ENCODE measurements around the gene EPB41L2.

EPB41L2 gene

DNA sequence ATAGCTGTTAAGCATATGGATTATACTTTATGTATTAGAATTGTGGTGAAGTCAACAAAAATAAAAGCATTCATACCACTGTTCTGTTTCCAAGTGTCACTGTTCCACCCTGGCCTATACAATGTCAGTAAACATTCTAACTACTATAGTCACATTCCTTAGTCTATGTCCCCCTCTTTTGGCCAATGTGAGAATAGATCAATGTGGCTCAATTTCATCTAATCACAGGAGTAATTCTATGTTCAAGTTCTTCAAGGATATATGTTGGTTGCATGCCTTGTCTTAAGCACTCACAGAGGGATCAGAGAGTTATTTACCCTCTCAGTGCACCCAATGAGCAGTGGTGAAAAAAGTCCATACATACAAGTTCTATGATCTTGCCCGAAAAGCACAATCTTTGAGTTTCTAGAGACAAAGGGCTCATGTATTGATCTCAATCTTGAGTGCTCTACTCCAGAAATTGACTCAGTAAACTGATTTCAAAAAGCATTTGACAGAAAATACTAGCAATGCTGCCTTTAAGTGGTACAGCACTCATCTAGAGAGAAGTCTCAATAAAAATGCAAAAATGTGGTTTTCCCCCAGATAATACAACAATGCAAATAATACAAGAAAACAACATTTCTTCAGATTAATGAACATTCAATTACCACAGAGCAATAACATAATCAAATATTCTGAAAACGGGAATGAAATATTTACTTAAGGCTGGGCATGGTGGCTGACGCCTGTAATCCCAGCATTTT, 219.3 kb downstream of the EPB41L2 start:
- no peak for DNase-seq (ENCODE audit: low read depth in 2 of 2, low spot score in 1 of 2)

DNA sequence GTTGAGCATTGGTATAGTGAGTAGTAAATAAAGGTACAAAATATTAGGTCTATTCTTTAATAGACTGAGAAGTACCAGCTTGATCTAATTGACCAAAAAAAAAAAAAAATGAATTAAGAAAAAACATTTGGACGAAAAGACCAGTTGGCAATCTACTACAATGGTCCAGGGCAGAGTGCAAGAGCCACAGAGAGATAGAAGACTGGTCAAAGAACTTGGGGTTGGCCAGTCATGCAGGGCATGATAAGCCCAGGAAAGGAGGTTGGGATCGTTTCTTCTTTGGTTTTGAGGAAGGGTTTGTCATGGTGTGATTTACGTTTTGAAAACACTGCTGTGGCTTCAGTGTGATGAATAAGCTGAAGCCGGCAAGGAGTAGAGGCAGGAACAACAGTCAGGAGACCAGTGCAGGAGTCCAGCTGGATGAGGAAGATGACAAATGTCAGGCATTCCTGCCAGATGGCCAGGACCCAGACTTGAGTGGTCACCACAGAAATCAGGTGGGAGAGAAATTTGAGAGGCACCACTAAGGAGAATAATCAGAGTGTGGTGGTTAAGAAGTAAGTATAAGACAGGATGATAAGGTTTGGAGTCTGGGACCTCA, 221.8 kb downstream of the EPB41L2 start:
- DNase-seq (ENCODE audit: low read depth in 2 of 2, low spot score in 1 of 2) = no peak

DNA sequence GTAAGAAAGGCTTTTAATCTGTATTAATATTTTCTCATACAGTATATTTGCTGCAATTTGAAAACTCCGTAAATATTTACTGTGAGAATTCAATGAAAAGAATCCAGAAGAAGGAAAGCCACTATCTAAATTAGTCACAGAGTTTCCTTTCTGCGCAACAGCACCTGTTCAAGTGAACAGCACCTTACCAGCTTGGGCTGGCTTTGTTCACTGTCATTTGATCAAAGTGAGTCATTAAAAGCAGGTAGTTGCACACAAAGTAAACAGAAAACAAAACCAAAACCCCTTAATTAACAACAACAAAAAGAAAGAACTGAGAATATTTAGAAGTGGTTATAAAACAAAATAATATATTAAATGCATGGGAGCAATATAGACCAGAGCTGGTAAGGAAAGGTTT, 223.0 kb downstream of the EPB41L2 start:
- no peak for DNase-seq (ENCODE audit: low read depth in 2 of 2, low spot score in 1 of 2)

DNA sequence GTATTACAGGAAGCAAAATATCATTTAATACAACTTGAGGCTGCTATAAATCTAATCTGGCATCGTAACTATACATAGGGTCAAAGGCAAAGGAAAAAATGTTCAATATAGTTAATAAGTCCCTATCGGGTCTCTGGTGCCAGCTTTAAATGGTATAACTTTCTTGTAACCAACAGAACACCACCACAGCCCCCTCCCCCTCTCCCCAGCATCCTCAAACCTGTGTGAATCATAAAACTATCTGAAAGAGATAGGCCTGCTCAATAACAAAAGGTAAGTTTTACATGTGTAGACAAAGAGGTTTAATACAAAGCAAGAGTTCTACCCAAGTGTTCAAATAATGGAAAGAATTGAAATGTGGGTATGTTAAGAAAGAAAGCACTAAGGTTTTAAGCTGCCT, 223.7 kb downstream of the EPB41L2 start:
- DNase-seq (ENCODE audit: low read depth in 2 of 2, low spot score in 1 of 2) = no peak

DNA sequence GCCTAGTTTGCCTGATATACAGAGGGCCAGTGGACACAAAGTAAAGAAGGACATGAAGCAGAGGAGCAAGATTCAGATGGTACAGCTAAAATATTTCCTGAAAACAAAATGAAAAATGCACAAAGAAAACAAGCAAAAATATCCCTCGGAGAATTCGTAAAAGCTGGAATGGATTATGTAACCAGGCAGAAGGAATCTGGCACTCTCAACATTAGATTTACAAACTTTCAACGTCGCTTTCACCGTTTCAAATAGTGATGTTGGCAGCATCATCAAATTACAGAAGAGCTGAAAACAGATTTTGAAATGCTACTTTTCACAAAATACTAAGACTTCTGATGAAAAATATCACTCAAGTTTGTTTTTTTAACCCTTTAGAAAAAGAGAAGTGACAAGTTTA, 224.1 kb downstream of the EPB41L2 start:
- DNase-seq (ENCODE audit: low read depth in 2 of 2, low spot score in 1 of 2) = no peak

DNA sequence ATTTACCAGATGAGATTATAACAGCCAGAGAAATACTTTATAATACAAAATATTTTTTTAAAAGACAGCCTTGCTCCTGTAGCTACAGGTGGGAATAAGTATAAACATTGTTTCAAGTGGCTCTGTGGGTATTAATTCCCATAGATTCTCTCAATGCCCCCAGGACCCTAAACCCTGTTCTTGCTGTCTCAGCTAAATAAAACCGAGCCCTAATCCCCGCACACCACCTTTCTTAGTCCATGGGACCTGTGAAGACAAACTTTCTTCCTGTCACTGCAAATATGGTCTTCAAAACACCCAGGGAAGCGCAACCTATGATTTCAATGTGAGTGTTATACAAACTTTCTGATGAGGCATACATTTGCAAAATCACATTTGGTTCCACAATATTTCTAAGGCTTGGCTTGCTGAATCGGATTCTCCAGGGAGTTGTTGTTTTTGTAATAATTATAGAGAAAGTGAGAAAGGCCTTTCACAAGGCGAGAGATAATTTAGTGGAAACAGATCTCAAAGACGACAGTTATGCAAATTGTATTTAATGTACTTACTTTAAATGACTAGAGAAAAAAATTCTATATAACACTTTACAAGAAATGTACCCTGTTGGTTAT, 224.7 kb downstream of the EPB41L2 start:
- DNase-seq (ENCODE audit: low read depth in 2 of 2, low spot score in 1 of 2) = no peak

DNA sequence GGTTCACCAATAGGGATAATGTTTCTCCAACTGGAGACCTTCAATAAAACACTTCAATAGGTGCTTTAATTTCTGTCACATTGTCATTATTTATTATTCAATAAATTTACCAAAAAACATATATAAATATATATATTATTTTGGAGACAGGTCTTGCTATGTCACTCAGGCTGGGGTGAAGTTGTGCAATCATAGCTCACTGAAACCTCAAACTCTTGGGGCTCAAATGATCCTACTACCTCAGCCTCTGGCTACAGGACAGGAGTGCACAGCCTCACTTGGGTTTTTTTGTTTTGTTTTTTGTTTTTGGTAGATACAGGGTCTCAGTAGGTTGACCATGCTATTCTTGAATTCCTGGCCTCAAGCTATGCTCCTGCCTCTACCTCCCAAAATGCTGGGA, 226.0 kb downstream of the EPB41L2 start:
- DNase-seq (ENCODE audit: low read depth in 2 of 2, low spot score in 1 of 2) = no peak

DNA sequence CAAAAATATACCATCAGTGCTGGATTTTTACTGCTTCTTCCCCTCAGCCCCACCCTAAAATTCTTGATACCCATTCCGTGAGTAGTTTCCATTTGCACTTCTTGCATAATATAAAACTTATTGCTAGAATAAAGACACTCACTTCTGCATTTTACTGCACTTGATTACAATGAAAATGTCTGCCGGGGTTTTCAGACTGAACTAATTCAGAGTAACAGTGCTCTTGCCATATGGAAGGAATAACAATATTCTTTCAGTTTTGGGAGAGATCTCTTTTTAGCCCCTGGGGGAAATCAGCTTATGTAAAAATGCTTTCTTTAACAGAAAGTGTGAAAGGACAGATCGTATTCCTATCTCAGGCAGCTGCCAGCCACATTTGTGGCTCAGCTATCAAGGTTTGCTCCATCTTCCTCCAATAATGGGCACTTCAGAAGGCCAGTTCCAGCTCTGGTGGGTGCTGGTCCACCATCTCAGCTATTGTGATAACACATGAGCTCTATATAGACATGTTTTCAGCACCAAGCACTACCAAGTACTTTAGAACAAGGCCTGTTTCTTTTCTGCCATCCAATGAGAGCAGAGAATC, 226.9 kb downstream of the EPB41L2 start:
- DNase-seq (ENCODE audit: low read depth in 2 of 2, low spot score in 1 of 2) = no peak

DNA sequence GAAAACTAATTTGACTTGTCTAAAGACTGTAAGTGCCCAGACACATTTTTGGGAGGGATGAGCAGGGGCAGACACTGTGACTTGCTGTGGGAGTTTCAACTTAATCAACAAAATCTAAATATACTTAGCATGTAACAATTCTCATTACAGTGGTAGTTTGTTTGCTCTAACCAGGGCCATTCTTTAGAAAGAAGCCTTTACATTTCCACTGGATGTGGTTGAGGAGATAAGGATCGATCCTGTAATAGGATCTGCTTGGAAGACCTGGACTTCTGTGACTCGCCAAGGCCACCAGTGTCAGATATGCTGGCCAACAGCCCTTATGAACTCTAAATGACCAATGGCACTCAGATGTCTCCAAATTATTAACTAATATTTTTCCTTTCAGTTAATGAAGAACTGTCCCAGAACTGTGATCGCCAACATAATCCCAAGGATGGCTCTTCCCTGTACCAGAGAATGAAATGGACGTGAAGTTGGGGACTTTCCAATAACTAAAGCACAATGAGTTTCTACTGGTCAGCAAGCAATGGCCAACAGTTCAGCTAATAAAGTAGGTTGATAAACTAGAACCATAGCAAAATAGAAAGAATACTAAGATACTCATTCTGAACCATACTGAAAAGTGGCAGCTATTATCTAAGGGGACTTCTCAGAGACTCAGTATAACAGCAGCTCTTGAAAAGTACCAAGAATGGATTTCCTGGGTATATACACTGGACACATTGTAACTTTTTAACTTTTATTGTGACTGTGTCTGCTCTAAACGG, 228.4 kb downstream of the EPB41L2 start:
- no peak for DNase-seq (ENCODE audit: low read depth in 2 of 2, low spot score in 1 of 2)

DNA sequence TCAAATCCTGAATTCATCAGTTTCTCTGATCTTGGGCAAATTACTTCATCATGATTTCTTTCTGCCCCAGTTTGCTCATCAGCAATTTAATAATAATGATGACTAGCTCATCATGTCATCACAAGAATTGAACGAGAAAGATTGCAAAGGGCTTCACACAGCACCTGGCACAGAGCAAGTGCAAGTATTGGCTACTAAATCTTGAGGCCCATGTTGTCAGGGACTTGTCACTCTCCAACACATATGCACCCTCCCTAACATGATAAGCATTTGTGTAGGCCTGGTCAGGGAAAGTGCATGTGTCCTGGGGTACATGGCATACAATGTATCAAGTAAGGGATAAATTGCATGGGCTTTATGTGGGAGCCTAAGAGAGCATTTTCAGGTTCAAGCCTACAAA, 229.5 kb downstream of the EPB41L2 start:
- DNase-seq (ENCODE audit: low read depth in 2 of 2, low spot score in 1 of 2) = no peak

DNA sequence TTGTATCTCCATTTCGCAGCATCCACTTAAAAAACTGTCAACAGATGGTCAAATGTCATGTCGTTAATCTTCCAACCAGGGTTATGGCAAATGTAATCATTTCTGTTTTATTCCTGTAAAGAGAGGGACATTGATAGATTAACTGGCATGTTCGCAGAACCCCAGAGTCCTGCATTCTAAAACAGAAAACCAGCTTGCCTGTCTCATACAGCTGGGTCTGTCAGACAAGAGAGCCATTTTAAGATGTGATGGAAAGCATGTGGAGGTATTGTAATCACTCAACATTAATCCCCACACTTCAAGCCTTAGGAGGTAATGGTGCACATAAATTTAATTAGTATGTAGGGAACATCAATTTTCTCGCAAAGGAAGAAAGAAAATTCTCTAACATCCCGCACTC, 231.4 kb downstream of the EPB41L2 start:
- DNase-seq (ENCODE audit: low read depth in 2 of 2, low spot score in 1 of 2) = no peak

DNA sequence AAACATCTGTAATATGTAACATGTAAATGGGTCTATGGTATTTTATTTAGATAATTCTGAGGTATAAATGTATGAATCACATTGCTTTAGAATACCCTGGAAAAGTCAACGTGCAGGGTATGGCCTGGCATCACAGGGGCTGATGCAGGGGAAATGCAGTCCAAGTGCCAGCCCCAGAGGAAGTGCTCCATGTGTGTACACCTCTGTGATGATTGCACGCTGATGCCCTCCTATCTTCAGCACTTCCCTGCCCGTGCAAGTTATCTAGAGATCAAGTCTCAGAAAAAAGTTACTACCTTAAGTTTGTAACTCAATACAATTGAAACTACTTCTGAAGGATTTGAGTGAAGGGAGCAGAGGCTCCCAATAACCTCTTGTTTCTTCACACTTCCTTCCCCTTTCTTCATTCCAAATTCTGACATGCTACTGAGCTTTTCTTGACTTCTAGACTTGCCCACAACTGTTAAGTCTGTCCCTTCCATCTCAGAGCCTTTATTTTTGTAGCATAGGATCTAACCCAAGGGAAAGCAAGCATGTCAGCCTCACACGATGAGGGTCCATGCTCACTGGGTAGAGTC, 233.6 kb downstream of the EPB41L2 start:
- no peak for DNase-seq (ENCODE audit: low read depth in 2 of 2, low spot score in 1 of 2)

DNA sequence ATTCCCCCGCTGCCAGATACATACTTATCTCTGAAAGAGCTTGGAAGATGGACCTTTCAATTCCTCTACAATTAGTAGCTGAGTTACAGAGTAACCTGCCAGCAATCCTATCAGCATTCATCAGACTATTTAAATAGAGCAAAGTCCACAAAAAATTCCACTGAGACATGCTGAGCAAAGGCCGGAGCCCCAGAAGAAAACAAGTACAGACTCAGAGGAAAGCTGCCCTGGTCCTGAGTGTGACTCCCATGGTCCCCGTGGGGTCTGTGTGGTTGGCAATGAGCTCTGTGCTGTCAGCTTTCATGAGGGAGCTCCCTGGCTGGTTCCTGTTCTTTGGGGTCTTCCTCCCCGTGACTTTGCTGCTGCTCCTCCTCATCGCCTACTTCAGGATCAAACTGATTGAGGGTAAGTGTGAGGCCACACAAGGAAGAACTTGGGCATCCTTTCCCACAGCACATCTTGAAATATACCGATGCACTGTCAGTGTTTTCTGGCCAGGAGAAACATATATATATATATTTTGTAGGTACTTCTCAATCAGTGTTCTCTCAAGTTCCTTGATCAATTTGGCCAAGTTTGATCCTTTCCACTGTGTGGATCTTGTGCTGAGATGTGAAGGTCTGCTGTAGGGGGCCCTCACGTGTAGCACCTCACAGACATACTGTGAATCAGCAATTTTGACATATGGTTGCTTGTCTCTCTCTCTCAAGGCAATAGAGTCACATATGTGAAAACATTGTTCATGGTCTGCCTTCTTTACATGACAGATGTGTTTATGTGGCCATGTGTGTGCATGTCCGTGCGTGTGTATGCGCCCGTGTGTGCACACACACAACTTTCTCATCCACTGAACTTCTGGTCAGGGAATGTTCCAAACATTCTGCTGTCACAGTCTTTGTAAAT, 235.5 kb downstream of the EPB41L2 start, which contains the start of gene SMLR1:
Gene SMLR1 (plus strand): TSS at position 160 of the 903 bp plus-strand sequence. CDS start 8 bp downstream, at position 168.
- no peak for DNase-seq (ENCODE audit: low read depth in 2 of 2, low spot score in 1 of 2)

DNA sequence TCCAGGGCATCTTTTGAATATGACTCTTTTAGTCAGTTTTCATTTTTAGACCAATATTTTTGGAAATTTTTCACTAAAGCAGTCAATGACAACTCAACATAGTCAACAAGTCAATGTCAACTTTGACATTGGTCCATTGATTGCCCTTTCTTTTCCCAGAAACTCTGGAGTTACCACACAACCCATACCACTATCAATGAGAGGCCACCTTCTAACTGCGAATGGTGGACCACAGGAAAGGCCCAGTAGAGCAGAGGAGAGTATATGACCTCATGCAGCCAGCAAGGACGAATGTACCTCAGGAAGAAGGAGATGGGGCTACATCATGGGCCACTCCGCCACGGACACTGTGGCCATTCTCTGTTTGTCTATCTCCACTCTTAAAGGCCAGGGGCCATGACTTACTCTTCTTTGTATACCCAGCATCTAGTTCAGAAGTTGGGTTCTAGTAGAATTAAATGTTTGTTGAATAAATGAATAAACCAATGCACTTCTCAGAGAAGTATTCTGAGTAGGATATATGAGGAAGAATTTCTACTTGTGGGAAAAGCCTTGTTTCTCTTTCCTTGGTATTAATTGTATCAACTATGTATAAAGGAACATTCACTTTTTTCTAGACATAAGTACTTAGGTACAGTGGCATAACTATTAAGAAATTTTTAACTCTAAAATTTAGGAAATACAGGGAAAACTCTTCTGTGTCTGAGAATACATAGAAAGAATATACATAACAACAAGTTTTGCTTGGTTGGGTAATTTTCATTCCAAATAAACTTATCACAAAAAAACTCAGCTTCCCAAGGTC, 236.4 kb downstream of the EPB41L2 start:
- DNase-seq (ENCODE audit: low read depth in 2 of 2, low spot score in 1 of 2) = no peak

DNA sequence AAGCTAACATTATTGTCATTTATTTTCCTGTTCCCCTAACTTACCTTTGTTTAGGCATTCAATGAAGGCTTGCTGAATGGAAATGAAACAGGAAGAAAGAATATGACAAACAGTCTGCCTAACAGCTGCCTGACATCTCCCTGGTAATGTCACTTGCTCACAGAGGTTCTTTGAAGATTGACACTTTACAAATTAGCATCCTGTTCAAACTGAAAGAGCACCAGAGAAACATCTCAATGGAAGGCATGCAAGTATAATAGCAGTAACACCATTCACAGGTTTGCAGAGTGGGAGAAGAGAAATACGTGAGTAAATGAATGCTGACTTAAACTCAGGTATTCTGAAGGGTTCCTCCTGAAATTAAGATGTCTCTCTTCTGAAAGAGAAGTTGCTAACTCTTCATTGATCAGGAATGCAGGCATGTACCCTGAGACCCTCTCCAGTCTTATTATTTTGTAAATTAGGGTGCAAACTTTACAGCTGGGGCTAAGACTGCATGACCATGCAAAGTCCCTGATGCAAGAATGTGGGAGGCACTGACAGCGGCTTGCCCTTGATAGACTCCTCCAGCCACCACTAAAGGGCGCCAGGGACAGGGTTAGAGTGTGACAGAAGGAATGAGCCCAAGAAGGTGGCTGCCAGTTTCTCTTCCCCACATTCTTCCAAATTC, 237.1 kb downstream of the EPB41L2 start:
- DNase-seq (ENCODE audit: low read depth in 2 of 2, low spot score in 1 of 2) = no peak

DNA sequence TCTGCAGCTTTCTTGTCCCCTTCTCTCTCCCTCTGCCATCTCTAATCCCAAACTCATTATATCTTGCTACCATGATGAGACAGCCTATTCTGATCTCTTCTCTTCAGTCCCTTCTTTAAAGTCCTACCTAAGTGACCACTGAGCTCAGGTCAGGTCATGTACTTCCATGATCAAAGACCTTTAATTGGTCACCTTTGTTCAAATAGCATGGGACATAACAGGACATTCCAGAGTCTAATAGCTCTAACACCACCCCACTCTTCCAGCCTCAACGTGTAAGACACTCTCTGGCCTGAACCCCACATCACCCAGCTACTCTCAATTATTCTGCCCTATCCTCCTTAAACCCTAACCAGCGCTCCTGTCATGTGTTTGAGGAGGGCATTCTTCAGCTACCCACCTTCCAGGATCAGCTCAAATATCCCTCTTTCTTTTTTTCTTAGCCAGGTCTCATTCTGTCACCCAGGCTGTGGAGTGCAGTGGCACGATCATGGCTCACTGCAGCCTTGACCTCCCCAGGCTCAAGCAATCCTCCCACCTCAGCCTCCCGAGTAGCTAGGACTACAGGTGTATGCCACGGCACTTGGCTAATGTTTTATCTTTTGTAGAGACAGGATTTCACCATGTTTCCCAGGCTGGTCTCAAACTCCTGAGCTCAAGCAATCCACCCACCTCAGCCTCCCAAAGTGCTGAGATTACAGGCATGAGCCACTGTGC, 237.9 kb downstream of the EPB41L2 start:
- DNase-seq (ENCODE audit: low read depth in 2 of 2, low spot score in 1 of 2) = no peak

DNA sequence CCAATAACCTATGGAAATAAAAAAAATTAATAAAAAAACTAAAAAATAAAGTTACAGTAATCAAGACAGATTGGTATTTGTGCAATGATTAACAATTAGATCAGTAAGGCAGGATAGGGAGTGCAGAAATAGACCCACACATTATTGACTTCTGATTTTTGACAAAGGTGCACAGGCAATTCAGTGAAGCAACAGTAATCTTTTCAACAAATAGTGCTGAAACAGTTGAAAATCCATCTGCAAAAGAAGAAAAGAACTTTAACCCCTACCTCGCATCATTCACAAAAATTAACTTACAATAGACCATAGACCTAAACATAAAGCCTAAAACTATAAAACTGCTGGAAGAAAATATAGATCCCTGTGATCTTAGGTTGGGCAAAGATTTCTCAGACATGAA, 240.3 kb downstream of the EPB41L2 start:
- DNase-seq (ENCODE audit: low read depth in 2 of 2, low spot score in 1 of 2) = no peak
